ENCODE results near the gene TRIM34. TPM values are rescaled to one million over a fixed set of nuclear protein-coding genes. Genes with fewer than 3 reads are reported as not detected.

TRIM34 gene
- total and polyA plus RNA-seq, 2 of the 8 experiments (the other 6 are each of a cell fraction or from before 2014, with no cell fraction given): 0.76 to 5.8 TPM

- Histone ChIP-seq H3K4ac (replicated peaks; ENCODE audit: insufficient read length, low read depth, low read length) (no peak overlapping the region), H2BK120ac (replicated peaks; ENCODE audit: low read depth, low read length) (peak overlapping the region; percentile 60), H3K56ac (replicated peaks; ENCODE audit: insufficient read length, low read depth, low read length) (no peak overlapping the region), H3K23ac (ENCODE audit: insufficient read length) (no peak overlapping the region), H3K27me3 (replicated peaks in 1 of 4; ENCODE audit: control insufficient read depth in 3 of 4, extremely low read depth in 1 of 4, insufficient read depth in 3 of 4, low read length in 3 of 4) (no peaks in the 10 kb centered on the region; a peak in 1 of 7 replicates), H3K27ac (ENCODE audit: low read depth, low read length) (no peak overlapping the region), H3K14ac (ENCODE audit: insufficient read length) (no peak overlapping the region), H2BK20ac (ENCODE audit: low read length) (no peak overlapping the region), H3K36me3 (ENCODE audit: control insufficient read depth in 2 of 4, insufficient read depth in 4 of 4, low read length in 3 of 4) (no peaks in the 10 kb centered on the region), H3K4me2 (ENCODE audit: insufficient read depth in 1 of 2, low read depth in 2 of 2, low read length in 2 of 2) (peak overlapping the region; percentile 97), H4K20me1 (replicated peaks in 1 of 2; ENCODE audit: control insufficient read depth in 1 of 2, insufficient read depth in 2 of 2, low read length in 2 of 2) (peaks cover 1 to 2% of the 10 kb centered on the region in 2 experiments), H3K4me3 (ENCODE audit: extremely low read depth in 1 of 4, insufficient read depth in 2 of 4, low read depth in 3 of 4, low read length in 4 of 4) (peak overlapping the region in 3 of 4 experiments; percentile 77 to 97 (median 90); a peak in 5 of 8 replicates), H3K79me1 (ENCODE audit: low read depth, low read length) (no peaks in the 10 kb centered on the region), H2BK12ac (ENCODE audit: low read depth, low read length) (peak overlapping the region; percentile 44; the same call in 1 of the 2 replicates), H3K9me3 (ENCODE audit: insufficient read depth in 2 of 2, low read depth in 1 of 2, low read length in 1 of 2) (no peaks in the 10 kb centered on the region), H3K9ac (replicated peaks in 1 of 4; ENCODE audit: extremely low read depth in 1 of 4, low read depth in 3 of 4, low read length in 3 of 4) (no peak overlapping the region), H2AFZ (ENCODE audit: low read length) (no peak overlapping the region), H4K91ac (replicated peaks; ENCODE audit: insufficient read length, low read length) (no peak overlapping the region), H3K4me1 (replicated peaks in 1 of 4; ENCODE audit: control insufficient read depth in 3 of 4, insufficient read depth in 4 of 4, low read length in 3 of 4) (peaks cover 0 to 15% (median 8%) of the 10 kb centered on the region in 4 experiments), H2AK5ac (ENCODE audit: low read depth, low read length) (no peak overlapping the region), H3K18ac (ENCODE audit: extremely low read depth, low read length) (peak overlapping the region; percentile 75; the same call in 1 of the 2 replicates), H3K23me2 (ENCODE audit: low read depth, low read length) (peaks cover 8% of the 10 kb centered on the region; the same call in 1 of the 2 replicates), H3K79me2 (ENCODE audit: control insufficient read depth in 1 of 2, insufficient read depth in 2 of 2, low read length in 2 of 2) (peaks cover 3 to 32% of the 10 kb centered on the region in 2 experiments; a peak in 3 of 4 replicates), H2BK5ac (ENCODE audit: low read depth, low read length) (0 out of 2 replicates have a peak overlapping the region, but pooled peaks have one; percentile 18), H4K8ac (ENCODE audit: extremely low read depth, insufficient read depth, low read length) (peak overlapping the region; percentile 79; the same call in 1 of the 2 replicates), H4K5ac (ENCODE audit: insufficient read length, low read depth, low read length) (no peak overlapping the region), H2BK15ac (ENCODE audit: low read length) (no peak overlapping the region)
- WGBS, 2 experiments (ENCODE audit: extremely low coverage in 1 of 2, insufficient coverage in 1 of 2, insufficient read length in 1 of 2, insufficient replicate concordance in 2 of 2, low coverage in 1 of 2, low lambda C conversion rate in 2 of 2, missing lambda C conversion rate in 1 of 2): 13% methylated on average over 3 of the region's 3 CpGs; no CpG with 5 or more reads in 1 of the 2 experiments
- no peak for FAIRE-seq
- DNase-seq (ENCODE audit: low read depth in 1 of 2, low spot score in 2 of 2): no peak
- POLR2A ChIA-PET (ENCODE audit: partially characterized antibody): interaction anchor here (0.6 to 1.4 kb wide), 4 partner anchors 15 to 1049 kb away, joined by 3 to 4 read pairs (median 3); no protein-coding TSS in a partner anchor
- CTCF ChIA-PET (ENCODE audit: partially characterized antibody): interaction anchor here (0.6 to 6.8 kb wide), 6 partner anchors 8 to 284 kb away, joined by 3 to 71 read pairs (median 6); partner anchors contain the start of genes OR52B6, OR52N2 and TRIM5
- TF ChIP-seq SP1 (IDR thresholded peaks at IDR 0.05; ENCODE audit: low read depth, low read length) (no peak), SIN3A (conservative IDR thresholded peaks at IDR 0.05 in 1 of 2, IDR thresholded peaks at IDR 0.05 in 1 of 2; ENCODE audit: low read depth in 1 of 2, low read length in 2 of 2) (no peak), RNF2 (IDR thresholded peaks at IDR 0.05; ENCODE audit: borderline replicate concordance, low read depth, low read length, missing control alignments, poor library complexity, severe bottlenecking) (no peak), GTF2F1 (IDR thresholded peaks at IDR 0.05; ENCODE audit: borderline replicate concordance, low read depth, low read length) (no peak), ZNF274 (IDR thresholded peaks at IDR 0.05; ENCODE audit: borderline replicate concordance, extremely low read depth, low read length) (no peak), KDM1A (IDR thresholded peaks at IDR 0.05; ENCODE audit: borderline replicate concordance, low read length) (no peak), HDAC2 (IDR thresholded peaks at IDR 0.05; ENCODE audit: borderline replicate concordance in 1 of 2, low read depth in 2 of 2, low read length in 2 of 2) (no peak), CHD2 (IDR thresholded peaks at IDR 0.05; ENCODE audit: low read length) (no peak), EZH2 (IDR thresholded peaks at IDR 0.05; ENCODE audit: low read depth, low read length, severe bottlenecking) (no peak), CBX8 (IDR thresholded peaks at IDR 0.05; ENCODE audit: borderline replicate concordance, low read depth, low read length) (no peak), POU5F1 (IDR thresholded peaks at IDR 0.05; ENCODE audit: low read depth, low read length) (no peak), TBP (IDR thresholded peaks at IDR 0.05; ENCODE audit: low read depth, low read length) (no peak)
Measured at GRCh38 chr11:5597953-5598352, 26.8 kb upstream of the TRIM34 start.
